Erythroblast (primary cell): ENCODE measurements around the gene NRG2.

Source experiments
- DNase-seq, 2 experiments: peaks; one replicate each; lab custom pipeline; 2025; lab: John Stamatoyannopoulos, UW
- GATA1 ChIP-seq: IDR thresholded peaks from 2 replicates; pipeline ENCODE4 v1.6.1; 2011; ENCODE audit warnings: low read depth, mild to moderate bottlenecking, control low read depth, low read length, moderate library complexity
- POLR2A ChIP-seq: IDR thresholded peaks from 2 replicates; pipeline ENCODE4 v1.6.1; 2011; ENCODE audit warnings: mild to moderate bottlenecking, low read length

The NRG2 gene

GRCh38 chr5:140042643-140043507, at the start of gene NRG2:
NRG2 (minus strand) TSS chr5:140043299.
- DNase-seq: peak; percentile 8 to 24
- no peak for TF ChIP-seq POLR2A
- no peak for TF ChIP-seq GATA1

GRCh38 chr5:140090251-140090650, 47.2 kb upstream of the NRG2 start:
- no peak for DNase-seq
- TF ChIP-seq POLR2A (no peak), GATA1 (no peak)

GRCh38 chr5:140084541-140084940, 41.4 kb upstream of the NRG2 start:
- TF ChIP-seq GATA1 (no peak), POLR2A (no peak)
- DNase-seq: no peak

GRCh38 chr5:140083650-140084049, 40.6 kb upstream of the NRG2 start:
- TF ChIP-seq POLR2A: no peak
- no peak for TF ChIP-seq GATA1
- no peak for DNase-seq

- TF ChIP-seq POLR2A: no peak
- no peak for TF ChIP-seq GATA1
- DNase-seq: no peak
Measured at GRCh38 chr5:140083120-140083519, 40.0 kb upstream of the NRG2 start.

GRCh38 chr5:140076788-140077187, 33.7 kb upstream of the NRG2 start:
- TF ChIP-seq GATA1: no peak
- no peak for TF ChIP-seq POLR2A
- no peak for DNase-seq

- no peak for TF ChIP-seq GATA1
- TF ChIP-seq POLR2A: no peak
- DNase-seq: no peak
Measured at GRCh38 chr5:140076142-140076541, 33.0 kb upstream of the NRG2 start.

- TF ChIP-seq POLR2A: no peak
- TF ChIP-seq GATA1: no peak
- DNase-seq: no peak
Measured at GRCh38 chr5:140075371-140075770, 32.3 kb upstream of the NRG2 start.

- TF ChIP-seq POLR2A (no peak), GATA1 (no peak)
- peak in 1 of 2 experiments; percentile 54 for DNase-seq
Measured at GRCh38 chr5:140073296-140073695, 30.2 kb upstream of the NRG2 start.

- TF ChIP-seq POLR2A: no peak
- no peak for TF ChIP-seq GATA1
- DNase-seq: no peak
Measured at GRCh38 chr5:140072812-140073211, 29.7 kb upstream of the NRG2 start.

- TF ChIP-seq GATA1 (no peak), POLR2A (no peak)
- DNase-seq: no peak
Measured at GRCh38 chr5:140060816-140061215, 17.7 kb upstream of the NRG2 start.

- no peak for DNase-seq
- TF ChIP-seq GATA1 (no peak), POLR2A (no peak)
Measured at GRCh38 chr5:140058212-140058932, 15.3 kb upstream of the NRG2 start.

- TF ChIP-seq POLR2A: no peak
- TF ChIP-seq GATA1: no peak
- DNase-seq: no peak
Measured at GRCh38 chr5:140056880-140057279, 13.8 kb upstream of the NRG2 start.

GRCh38 chr5:140055152-140055551, 12.1 kb upstream of the NRG2 start:
- no peak for DNase-seq
- TF ChIP-seq GATA1 (no peak), POLR2A (no peak)

GRCh38 chr5:140054086-140054689, 11.1 kb upstream of the NRG2 start:
- no peak for TF ChIP-seq POLR2A
- no peak for TF ChIP-seq GATA1
- no peak for DNase-seq

- no peak for DNase-seq
- TF ChIP-seq POLR2A (no peak), GATA1 (no peak)
Measured at GRCh38 chr5:140051950-140052349, 8.9 kb upstream of the NRG2 start.
